ENCODE results near the gene HACD3.

HACD3 gene

DNA sequence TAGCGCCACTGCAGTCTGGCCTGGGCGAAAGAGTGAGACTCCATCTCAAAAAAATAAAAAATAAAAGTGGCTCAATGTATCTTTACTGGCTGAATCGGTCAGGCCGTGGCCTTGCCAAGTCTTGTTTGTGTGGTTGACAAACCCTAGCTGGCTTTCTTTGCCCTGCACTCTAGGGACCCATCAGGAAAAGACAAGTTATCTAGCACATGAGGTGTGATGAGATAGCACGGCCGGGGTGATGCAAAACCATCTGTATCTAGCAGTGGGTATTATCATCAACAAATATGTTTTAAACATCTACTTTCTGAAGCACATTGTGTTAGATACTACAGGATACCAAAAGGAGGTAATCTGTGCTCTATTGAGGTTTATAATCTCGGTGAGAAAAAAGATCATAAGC lies 8.9 kb upstream of the HACD3 start:
- TF ChIP-seq CREB1 (IDR thresholded peaks at IDR 0.05; ENCODE audit: low read depth) (no peak), YY1 (IDR thresholded peaks at IDR 0.05; ENCODE audit: low read depth) (no peak), TEAD4 (IDR thresholded peaks at IDR 0.05) (no peak), FOXM1 (IDR thresholded peaks at IDR 0.05; ENCODE audit: borderline replicate concordance, low read depth) (no peak), TCF12 (IDR thresholded peaks at IDR 0.05; ENCODE audit: low read depth) (no peak), ZBTB7A (IDR thresholded peaks at IDR 0.05; ENCODE audit: low read depth) (no peak)
- TF ChIP-seq, protein P1, sequence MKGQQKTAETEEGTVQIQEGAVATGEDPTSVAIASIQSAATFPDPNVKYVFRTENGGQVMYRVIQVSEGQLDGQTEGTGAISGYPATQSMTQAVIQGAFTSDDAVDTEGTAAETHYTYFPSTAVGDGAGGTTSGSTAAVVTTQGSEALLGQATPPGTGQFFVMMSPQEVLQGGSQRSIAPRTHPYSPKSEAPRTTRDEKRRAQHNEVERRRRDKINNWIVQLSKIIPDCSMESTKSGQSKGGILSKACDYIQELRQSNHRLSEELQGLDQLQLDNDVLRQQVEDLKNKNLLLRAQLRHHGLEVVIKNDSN (IDR thresholded peaks at IDR 0.05) = no peak
- TF ChIP-seq, protein P2, sequence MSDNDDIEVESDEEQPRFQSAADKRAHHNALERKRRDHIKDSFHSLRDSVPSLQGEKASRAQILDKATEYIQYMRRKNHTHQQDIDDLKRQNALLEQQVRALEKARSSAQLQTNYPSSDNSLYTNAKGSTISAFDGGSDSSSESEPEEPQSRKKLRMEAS (IDR thresholded peaks at IDR 0.05) = no peak

DNA sequence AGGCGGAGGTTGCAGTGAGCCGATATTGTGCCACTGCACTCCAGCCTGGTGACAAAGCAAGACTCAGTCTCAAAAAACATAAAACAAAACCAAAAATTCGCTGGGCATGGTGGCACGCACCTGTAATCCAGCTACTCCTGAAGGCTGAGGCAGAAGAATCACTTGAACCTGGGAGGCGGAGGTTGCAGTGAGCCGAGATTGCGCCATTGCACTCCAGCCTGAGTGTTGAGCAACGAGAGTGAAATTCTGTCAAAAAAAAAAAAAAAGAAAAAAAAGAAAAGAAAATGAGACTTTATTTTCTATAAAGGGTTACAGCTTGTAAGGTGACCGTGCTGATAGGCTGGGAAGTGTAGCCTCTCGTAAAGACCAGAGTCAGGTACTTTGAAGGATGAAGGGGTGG lies 6.0 kb upstream of the HACD3 start:
- TF ChIP-seq EGR1 (IDR thresholded peaks at IDR 0.05) = no peak
- TF ChIP-seq TCF12 (IDR thresholded peaks at IDR 0.05; ENCODE audit: low read depth) = no peak
- TF ChIP-seq CEBPB (IDR thresholded peaks at IDR 0.05) = no peak
- TF ChIP-seq CREB1 (IDR thresholded peaks at IDR 0.05; ENCODE audit: low read depth) = no peak
- no peak for TF ChIP-seq EP300 (IDR thresholded peaks at IDR 0.05; ENCODE audit: borderline replicate concordance)
- no peak for TF ChIP-seq RAD21 (IDR thresholded peaks at IDR 0.05; ENCODE audit: low read depth)
- TF ChIP-seq TEAD4 (IDR thresholded peaks at IDR 0.05) = no peak
- no peak for TF ChIP-seq FOXM1 (IDR thresholded peaks at IDR 0.05; ENCODE audit: borderline replicate concordance, low read depth)
- TF ChIP-seq, protein P3, sequence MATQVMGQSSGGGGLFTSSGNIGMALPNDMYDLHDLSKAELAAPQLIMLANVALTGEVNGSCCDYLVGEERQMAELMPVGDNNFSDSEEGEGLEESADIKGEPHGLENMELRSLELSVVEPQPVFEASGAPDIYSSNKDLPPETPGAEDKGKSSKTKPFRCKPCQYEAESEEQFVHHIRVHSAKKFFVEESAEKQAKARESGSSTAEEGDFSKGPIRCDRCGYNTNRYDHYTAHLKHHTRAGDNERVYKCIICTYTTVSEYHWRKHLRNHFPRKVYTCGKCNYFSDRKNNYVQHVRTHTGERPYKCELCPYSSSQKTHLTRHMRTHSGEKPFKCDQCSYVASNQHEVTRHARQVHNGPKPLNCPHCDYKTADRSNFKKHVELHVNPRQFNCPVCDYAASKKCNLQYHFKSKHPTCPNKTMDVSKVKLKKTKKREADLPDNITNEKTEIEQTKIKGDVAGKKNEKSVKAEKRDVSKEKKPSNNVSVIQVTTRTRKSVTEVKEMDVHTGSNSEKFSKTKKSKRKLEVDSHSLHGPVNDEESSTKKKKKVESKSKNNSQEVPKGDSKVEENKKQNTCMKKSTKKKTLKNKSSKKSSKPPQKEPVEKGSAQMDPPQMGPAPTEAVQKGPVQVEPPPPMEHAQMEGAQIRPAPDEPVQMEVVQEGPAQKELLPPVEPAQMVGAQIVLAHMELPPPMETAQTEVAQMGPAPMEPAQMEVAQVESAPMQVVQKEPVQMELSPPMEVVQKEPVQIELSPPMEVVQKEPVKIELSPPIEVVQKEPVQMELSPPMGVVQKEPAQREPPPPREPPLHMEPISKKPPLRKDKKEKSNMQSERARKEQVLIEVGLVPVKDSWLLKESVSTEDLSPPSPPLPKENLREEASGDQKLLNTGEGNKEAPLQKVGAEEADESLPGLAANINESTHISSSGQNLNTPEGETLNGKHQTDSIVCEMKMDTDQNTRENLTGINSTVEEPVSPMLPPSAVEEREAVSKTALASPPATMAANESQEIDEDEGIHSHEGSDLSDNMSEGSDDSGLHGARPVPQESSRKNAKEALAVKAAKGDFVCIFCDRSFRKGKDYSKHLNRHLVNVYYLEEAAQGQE (IDR thresholded peaks at IDR 0.05; ENCODE audit: low read depth) = no peak
- no peak for TF ChIP-seq TAF1 (IDR thresholded peaks at IDR 0.05; ENCODE audit: low read depth)
- TF ChIP-seq, protein P1 (IDR thresholded peaks at IDR 0.05) = no peak
- TF ChIP-seq NFIC (IDR thresholded peaks at IDR 0.05) = no peak
- TF ChIP-seq, protein P2 (IDR thresholded peaks at IDR 0.05) = no peak
- TF ChIP-seq YY1 (IDR thresholded peaks at IDR 0.05; ENCODE audit: low read depth) = no peak
- no peak for TF ChIP-seq ZBTB7A (IDR thresholded peaks at IDR 0.05; ENCODE audit: low read depth)

DNA sequence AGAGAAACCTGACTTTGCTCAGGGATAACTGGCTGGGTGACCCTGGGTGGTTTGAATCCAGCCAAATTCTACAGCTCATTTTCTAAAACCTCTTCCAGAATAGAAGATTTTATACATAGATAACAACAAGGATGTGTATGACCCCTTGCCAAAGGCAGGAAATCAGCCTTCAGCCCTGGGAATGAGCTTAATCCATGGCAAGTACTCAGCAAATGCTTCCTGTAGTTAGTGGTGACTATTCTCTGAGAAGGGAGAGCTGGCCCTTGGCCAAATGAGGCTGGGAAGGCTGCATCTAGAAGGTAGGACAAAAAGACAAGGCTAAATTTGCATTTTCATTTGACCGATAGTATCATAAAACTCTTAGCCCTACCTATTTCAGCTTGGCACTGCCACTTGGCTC lies 4.6 kb upstream of the HACD3 start:
- TF ChIP-seq NFIC (IDR thresholded peaks at IDR 0.05) = peak; percentile 47; the same call in 1 of the 2 replicates
- TF ChIP-seq, protein P3 (IDR thresholded peaks at IDR 0.05; ENCODE audit: low read depth) = no peak

DNA sequence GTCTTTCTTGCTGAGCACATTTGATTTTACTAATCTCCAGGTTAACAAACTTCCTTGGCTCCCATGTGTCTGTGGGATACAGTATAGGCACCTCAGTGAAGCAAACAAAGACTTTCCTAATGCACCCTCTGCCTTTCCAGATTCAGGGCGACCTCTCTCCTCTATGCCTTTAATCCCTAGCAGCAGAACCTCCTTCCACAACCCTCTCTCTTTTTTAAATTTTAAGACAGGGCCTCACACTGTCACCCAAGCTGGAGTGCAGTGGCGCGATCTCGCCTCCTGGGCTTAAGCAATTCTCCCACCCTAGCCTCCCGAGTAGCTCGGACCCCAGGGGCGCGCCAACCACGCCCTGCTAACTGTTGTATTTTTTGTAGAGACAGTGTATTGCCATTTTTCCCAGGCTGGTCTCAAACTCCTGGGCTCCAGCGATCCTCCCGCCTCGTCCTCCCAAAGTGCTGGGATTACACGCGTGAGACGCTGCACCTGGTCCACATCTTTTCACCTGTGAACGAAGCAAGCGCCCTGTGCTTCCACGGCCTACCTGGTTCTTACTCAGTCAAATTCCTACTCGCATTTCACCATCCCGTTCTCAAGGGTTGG lies 1.7 kb upstream of the HACD3 start:
- TF ChIP-seq, protein P3 (IDR thresholded peaks at IDR 0.05; ENCODE audit: low read depth) = no peak
- TF ChIP-seq CEBPB (IDR thresholded peaks at IDR 0.05) (no peak), EGR1 (IDR thresholded peaks at IDR 0.05) (no peak), TEAD4 (IDR thresholded peaks at IDR 0.05) (no peak), RAD21 (IDR thresholded peaks at IDR 0.05; ENCODE audit: low read depth) (no peak), NFIC (IDR thresholded peaks at IDR 0.05) (no peak), TCF12 (IDR thresholded peaks at IDR 0.05; ENCODE audit: low read depth) (no peak), ZBTB7A (IDR thresholded peaks at IDR 0.05; ENCODE audit: low read depth) (no peak), TAF1 (IDR thresholded peaks at IDR 0.05; ENCODE audit: low read depth) (no peak), EP300 (IDR thresholded peaks at IDR 0.05; ENCODE audit: borderline replicate concordance) (no peak), YY1 (IDR thresholded peaks at IDR 0.05; ENCODE audit: low read depth) (no peak), CREB1 (IDR thresholded peaks at IDR 0.05; ENCODE audit: low read depth) (no peak)
- TF ChIP-seq, protein P2 (IDR thresholded peaks at IDR 0.05) = no peak
